Measurements from ENCODE around the gene IQGAP2. TPM values are rescaled to one million over a fixed set of nuclear protein-coding genes. Genes with fewer than 3 reads are reported as not detected.

IQGAP2 gene
- total and polyA plus RNA-seq, 8 donors = 15.6 to 29.1 (median 17.1) TPM

DNA sequence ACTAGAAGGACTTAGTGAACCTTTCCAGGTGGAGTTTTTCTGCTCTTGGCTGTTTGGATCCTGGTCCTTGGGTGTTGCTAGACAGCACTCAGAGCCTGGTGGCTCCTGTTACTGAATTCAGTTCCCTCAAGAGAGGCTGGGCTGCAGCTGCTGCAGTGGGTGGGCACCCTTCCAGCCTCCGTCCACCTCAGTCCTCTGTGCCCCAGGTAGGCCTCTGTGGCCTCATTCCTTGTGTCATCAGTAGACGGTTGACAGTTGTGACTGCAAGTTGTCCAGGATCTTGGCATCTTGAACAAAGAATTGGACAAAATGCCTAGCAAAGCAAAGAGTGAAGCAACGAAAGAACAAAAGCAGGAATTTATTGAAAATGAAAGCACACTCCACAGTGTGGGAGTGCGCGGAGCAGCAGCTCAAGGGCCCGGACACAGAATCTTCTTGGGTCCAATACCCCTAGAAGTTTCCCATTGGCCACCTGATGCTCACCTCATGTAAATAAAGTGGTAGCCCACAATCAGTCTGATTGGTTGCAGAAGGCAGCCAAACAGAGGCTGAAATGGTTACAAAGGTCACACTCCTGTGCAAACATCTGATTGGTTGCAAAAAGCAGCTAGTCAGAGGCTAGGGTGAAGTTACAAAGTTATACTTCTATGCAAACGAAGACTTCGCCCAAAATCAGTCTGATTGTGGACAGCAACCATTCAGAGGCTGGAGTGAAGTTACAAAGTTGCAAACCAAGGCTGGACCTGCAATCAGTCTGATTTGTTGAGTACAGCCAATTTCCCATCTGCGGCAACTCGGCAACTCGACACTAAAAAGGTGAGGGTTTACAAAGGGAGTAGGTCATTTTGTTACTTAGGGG lies 352.9 kb downstream of the IQGAP2 start:
- no peaks in the 10 kb centered on the region for H3K27me3 ChIP-seq
- no peak for DNase-seq
- no peaks in the 10 kb centered on the region for H3K9me3 ChIP-seq
- intact Hi-C loops (cut with DNase I) = no loop called here
- H3K4me1 ChIP-seq = no peaks in the 10 kb centered on the region
- no peak overlapping the region for H3K27ac ChIP-seq
- H3K36me3 ChIP-seq = no peaks in the 10 kb centered on the region
- TF ChIP-seq, protein P1, sequence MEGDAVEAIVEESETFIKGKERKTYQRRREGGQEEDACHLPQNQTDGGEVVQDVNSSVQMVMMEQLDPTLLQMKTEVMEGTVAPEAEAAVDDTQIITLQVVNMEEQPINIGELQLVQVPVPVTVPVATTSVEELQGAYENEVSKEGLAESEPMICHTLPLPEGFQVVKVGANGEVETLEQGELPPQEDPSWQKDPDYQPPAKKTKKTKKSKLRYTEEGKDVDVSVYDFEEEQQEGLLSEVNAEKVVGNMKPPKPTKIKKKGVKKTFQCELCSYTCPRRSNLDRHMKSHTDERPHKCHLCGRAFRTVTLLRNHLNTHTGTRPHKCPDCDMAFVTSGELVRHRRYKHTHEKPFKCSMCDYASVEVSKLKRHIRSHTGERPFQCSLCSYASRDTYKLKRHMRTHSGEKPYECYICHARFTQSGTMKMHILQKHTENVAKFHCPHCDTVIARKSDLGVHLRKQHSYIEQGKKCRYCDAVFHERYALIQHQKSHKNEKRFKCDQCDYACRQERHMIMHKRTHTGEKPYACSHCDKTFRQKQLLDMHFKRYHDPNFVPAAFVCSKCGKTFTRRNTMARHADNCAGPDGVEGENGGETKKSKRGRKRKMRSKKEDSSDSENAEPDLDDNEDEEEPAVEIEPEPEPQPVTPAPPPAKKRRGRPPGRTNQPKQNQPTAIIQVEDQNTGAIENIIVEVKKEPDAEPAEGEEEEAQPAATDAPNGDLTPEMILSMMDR (IDR thresholded peaks at IDR 0.05) = no peak
- no peak for ATAC-seq
- no peak overlapping the region for H3K4me3 ChIP-seq

DNA sequence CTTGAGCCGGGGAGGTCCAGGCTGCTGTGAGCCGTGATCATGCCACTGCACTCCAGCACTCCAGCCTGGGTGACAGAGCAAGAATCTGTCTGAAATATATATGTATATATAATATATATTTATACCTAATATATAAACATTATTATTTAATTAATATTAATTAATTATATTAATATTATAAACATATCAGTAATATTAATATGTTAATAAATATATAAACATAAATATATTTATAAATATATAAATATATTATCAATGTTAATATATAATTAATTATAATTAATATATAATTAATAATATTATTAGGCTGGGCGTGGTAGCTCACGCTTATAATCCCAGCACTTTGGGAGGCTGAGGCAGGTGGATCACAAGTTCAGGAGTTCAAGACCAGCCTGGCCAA lies 354.0 kb downstream of the IQGAP2 start:
- no peaks in the 10 kb centered on the region for H3K36me3 ChIP-seq

More for the DNA sequence above, 354.0 kb downstream of the IQGAP2 start:
- no peaks in the 10 kb centered on the region for H3K4me1 ChIP-seq
- no peak overlapping the region for H3K4me3 ChIP-seq
- H3K27me3 ChIP-seq = no peaks in the 10 kb centered on the region
- TF ChIP-seq, protein P1 (IDR thresholded peaks at IDR 0.05) = no peak
- DNase-seq (no peak), ATAC-seq (no peak)
- H3K9me3 ChIP-seq = no peaks in the 10 kb centered on the region
- no peak overlapping the region for H3K27ac ChIP-seq
- intact Hi-C loops (cut with DNase I) = no loop called here

Other genes starting within 250 kb of the IQGAP2 start
- 1 to 10 TPM in 1 of 2 donors, under 1 TPM in 1; 0.10 to 1.8 TPM for gene F2RL2, start 220.1 kb downstream of the IQGAP2 start, total RNA-seq
- gene F2RL2, start 220.1 kb downstream of the IQGAP2 start, polyA plus RNA-seq (ENCODE audit: insufficient read length in 6 of 6) = under 1 TPM; 0.22 to 0.47 (median 0.31) TPM

Data from left lung (tissue), 10 donors.